Liver (tissue), 9 donors: ENCODE data around the gene LYSET. TPM values are rescaled to one million over a fixed set of nuclear protein-coding genes. Genes with fewer than 3 reads are reported as not detected.
"Not testable (repeated sequence)": the region's sequence is repeated elsewhere in the genome, so short reads cannot be mapped to it uniquely, and the experiment has no call there.

Source experiments
- DNase-seq: peaks from one replicate; pipeline ENCODE4 v3.0.0-alpha.2; 2017; ENCODE audit warnings: low spot score
- H3K27ac ChIP-seq, 2 donors: one replicate each; pipeline ENCODE4 v1.7.0; 2013; ENCODE audit warnings: inconsistent platforms in 2 of 2, low read length in 2 of 2, control low read depth in 1 of 2, low read depth in 1 of 2, mild to moderate bottlenecking in 1 of 2
- H3K27me3 ChIP-seq, 4 donors: one replicate each; pipeline versions ENCODE4 v1.6.1 to v1.7.0; 2013; ENCODE audit warnings: low read length in 3 of 4, inconsistent platforms in 1 of 4, mild to moderate bottlenecking in 1 of 4, moderate library complexity in 1 of 4; ENCODE audit not compliant: control insufficient read depth in 4 of 4, insufficient read depth in 4 of 4
- H3K36me3 ChIP-seq, 4 donors: one replicate each; pipeline versions ENCODE4 v1.6.1 to v1.7.0; 2013; ENCODE audit warnings: low read length in 3 of 4, mild to moderate bottlenecking in 3 of 4, low read depth in 1 of 4, moderate library complexity in 1 of 4; ENCODE audit not compliant: control insufficient read depth in 4 of 4, insufficient read depth in 3 of 4
- H3K4me1 ChIP-seq, 4 donors: one replicate each; pipeline versions ENCODE4 v1.6.1 to v1.7.0; 2013; ENCODE audit warnings: low read length in 3 of 4, mild to moderate bottlenecking in 3 of 4, moderate library complexity in 1 of 4; ENCODE audit not compliant: control insufficient read depth in 4 of 4, insufficient read depth in 4 of 4
- H3K4me3 ChIP-seq, 3 donors: one replicate each; pipeline versions ENCODE4 v1.6.1 to v1.7.0; 2013; ENCODE audit warnings: low read length in 3 of 3, control low read depth in 1 of 3, low read depth in 1 of 3, mild to moderate bottlenecking in 1 of 3
- H3K9ac ChIP-seq, 2 donors: one replicate each; pipeline ENCODE4 v1.7.0; 2013; ENCODE audit warnings: low read length in 2 of 2, mild to moderate bottlenecking in 2 of 2, moderate library complexity in 2 of 2, control low read depth in 1 of 2, low read depth in 1 of 2
- H3K9me3 ChIP-seq, 4 donors: one replicate each; pipeline versions ENCODE4 v1.6.1 to v1.7.0; 2013; ENCODE audit warnings: low read length in 3 of 4; ENCODE audit not compliant: control insufficient read depth in 4 of 4
- ATF3 ChIP-seq: IDR thresholded peaks from 2 replicates; pipeline ENCODE4 v1.6.1; 2016; ENCODE audit warnings: antibody characterized with exemption
- CTCF ChIP-seq: fragments of 150-350 bp; IDR thresholded peaks from 2 replicates; pipeline ENCODE4 v1.5.1; 2017; ENCODE audit warnings: improper control_type of control experiment, low read depth, low read length; ENCODE audit not compliant: missing input control
- EGR1 ChIP-seq, 2 donors: IDR thresholded peaks; 2 replicates each; pipeline ENCODE4 v1.6.1; 2016 to 2018; ENCODE audit warnings: antibody characterized with exemption in 2 of 2, low read depth in 2 of 2
- FOXA1 ChIP-seq: IDR thresholded peaks from 2 replicates; pipeline ENCODE4 v1.6.1; 2016; ENCODE audit warnings: antibody characterized with exemption
- FOXA2 ChIP-seq: IDR thresholded peaks from 2 replicates; pipeline ENCODE4 v1.6.1; 2016; ENCODE audit warnings: antibody characterized with exemption
- GABPA ChIP-seq, 2 donors: IDR thresholded peaks in 1 of 2; conservative IDR thresholded peaks in 1 of 2; 2 replicates each; pipeline ENCODE4 v1.6.1; 2016; ENCODE audit warnings: antibody characterized with exemption in 2 of 2, mild to moderate bottlenecking in 1 of 2, moderate library complexity in 1 of 2
- HNF4A ChIP-seq, 2 donors: conservative IDR thresholded peaks; 2 replicates each; pipeline ENCODE4 v1.6.1; 2016; ENCODE audit warnings: antibody characterized with exemption in 2 of 2, mild to moderate bottlenecking in 2 of 2
- HNF4G ChIP-seq: IDR thresholded peaks from 2 replicates; pipeline ENCODE4 v1.6.1; 2016; ENCODE audit warnings: antibody characterized with exemption
- JUND ChIP-seq, 2 donors: IDR thresholded peaks; 2 replicates each; pipeline ENCODE4 v1.6.1; 2016; ENCODE audit warnings: antibody characterized with exemption in 2 of 2
- MAX ChIP-seq: IDR thresholded peaks from 2 replicates; pipeline ENCODE4 v1.6.1; 2016; ENCODE audit warnings: antibody characterized with exemption
- NR2F2 ChIP-seq: IDR thresholded peaks from 2 replicates; pipeline ENCODE4 v1.6.1; 2016; ENCODE audit warnings: antibody characterized with exemption
- RAD21 ChIP-seq, 2 donors: IDR thresholded peaks; 2 replicates each; pipeline ENCODE4 v1.6.1; 2016; ENCODE audit warnings: antibody characterized with exemption in 2 of 2, mild to moderate bottlenecking in 2 of 2
- REST ChIP-seq: IDR thresholded peaks from 2 replicates; pipeline ENCODE4 v1.6.1; 2016; ENCODE audit warnings: antibody characterized with exemption, mild to moderate bottlenecking
- RXRA ChIP-seq, 2 donors: IDR thresholded peaks; 2 replicates each; pipeline ENCODE4 v1.6.1; 2017 to 2018; ENCODE audit warnings: antibody characterized with exemption in 2 of 2, mild to moderate bottlenecking in 1 of 2
- SP1 ChIP-seq: IDR thresholded peaks from 2 replicates; pipeline ENCODE4 v1.6.1; 2018; ENCODE audit warnings: antibody characterized with exemption, mild to moderate bottlenecking
- TAF1 ChIP-seq: conservative IDR thresholded peaks from 2 replicates; pipeline ENCODE4 v1.6.1; 2016; ENCODE audit warnings: antibody characterized with exemption, mild to moderate bottlenecking
- YY1 ChIP-seq: IDR thresholded peaks from 2 replicates; pipeline ENCODE4 v1.6.1; 2016; ENCODE audit warnings: antibody characterized with exemption, mild to moderate bottlenecking
- ZBTB33 ChIP-seq: IDR thresholded peaks from 2 replicates; pipeline ENCODE4 v1.6.1; 2016; ENCODE audit warnings: antibody characterized with exemption
- WGBS: extraction: QIAGEN DNeasy Blood & Tissue Kit; methylation state at CpG from one replicate; pipeline ENCODE4 v1.1.7; 2013; 5-methylcytosine and 5-hydroxymethylcytosine counted together
- polyA plus RNA-seq, 2 donors: library from polyadenylated mRNA; stranded (reverse) in 1 of 2; unstranded in 1 of 2; fragments of 200-250 nt in 1 of 2; fragments of >200 nt in 1 of 2; fragmentation: Nextera tagmentation in 1 of 2; extraction: Ambion mirVana in 1 of 2; gene quantifications; one replicate each; pipeline versions ENCODE4 v1.2.1 to v1.2.3, GENCODE V29; 2013 to 2015
- total RNA-seq, 2 donors: library from RNA; depleted of rRNA; stranded (reverse); fragments of >200 nt; gene quantifications; one replicate each; pipeline ENCODE4 v1.2.3, GENCODE V29; 2014
- donor health status: healthy.
- donor health status: healthy.
- donor health status: healthy.
- donor health status: healthy.
- donor health status: healthy.

LYSET gene
- total and polyA plus RNA-seq, 4 donors = 5.6 to 13.4 (median 6.5) TPM

GRCh38 chr14:93232159-93232558 lies 47.0 kb downstream of the LYSET start:
- H3K36me3 ChIP-seq = peaks cover 0 to 17% (median 15%) of the 10 kb centered on the region in 4 donors
- H3K4me3 ChIP-seq = no peak overlapping the region
- no peak for DNase-seq
- H3K9ac ChIP-seq = no peak overlapping the region
- 64% methylated on average over 17 of the region's 17 CpGs for WGBS
- H3K9me3 ChIP-seq = no peaks in the 10 kb centered on the region
- H3K27me3 ChIP-seq = no peaks in the 10 kb centered on the region
- no peak overlapping the region for H3K27ac ChIP-seq
- H3K4me1 ChIP-seq = peaks cover 0 to 9% (median 5%) of the 10 kb centered on the region in 4 donors
- TF ChIP-seq JUND (IDR thresholded peaks at IDR 0.05) (no peak), YY1 (no peak), ZBTB33 (no peak), FOXA1 (no peak), RXRA (IDR thresholded peaks at IDR 0.05) (no peak), RAD21 (IDR thresholded peaks at IDR 0.05) (no peak), GABPA (IDR thresholded peaks at IDR 0.05 in 1 of 2, conservative IDR thresholded peaks at IDR 0.05 in 1 of 2) (no peak), HNF4A (conservative IDR thresholded peaks at IDR 0.05) (no peak), CTCF (no peak), MAX (no peak), SP1 (no peak), TAF1 (no peak), NR2F2 (no peak), EGR1 (IDR thresholded peaks at IDR 0.05; ENCODE audit: low read depth in 2 of 2) (no peak), FOXA2 (no peak), REST (no peak), HNF4G (no peak), ATF3 (no peak)

- H3K4me3 ChIP-seq, DNase-seq, H3K36me3 ChIP-seq, H3K27ac ChIP-seq, H3K27me3 ChIP-seq, H3K9ac ChIP-seq, H3K9me3 ChIP-seq, H3K4me1 ChIP-seq: not testable (repeated sequence)
- WGBS = 90% methylated on average over 5 of the region's 5 CpGs
These were observed 48.0 kb downstream of the LYSET start for GRCh38 chr14:93233078-93233477.
